MCF 10A (cell line): ENCODE measurements around the gene HS3ST1. TPM values are rescaled to one million over a fixed set of nuclear protein-coding genes. Genes with fewer than 3 reads are reported as not detected.

Experiments
- BruUV-seq: library from RNA; stranded (reverse); fragments of 400-500 nt; replicated peaks from 2 replicates; lab custom pipeline; 2021; lab: Mats Ljungman, UMichigan
- CTCF ChIA-PET: fragments of 300-600 bp; sonication (Branson Sonifier 250); formaldehyde crosslinking; extraction: SDS; loops from one replicate; lab custom pipeline; 2021; ENCODE audit warnings: antibody characterized with exemption, inconsistent platforms; lab: Yijun Ruan, JAX
- POLR2A ChIA-PET: fragments of 300-600, 350-650 bp; sonication (Branson Sonifier 250); formaldehyde crosslinking; extraction: SDS; loops from one replicate; lab custom pipeline; 2020; ENCODE audit warnings: antibody characterized with exemption, inconsistent platforms; lab: Yijun Ruan, JAX
- DNase-seq: peaks from one replicate; pipeline ENCODE4 v3.0.0-alpha.2; 2018; ENCODE audit not compliant: unreplicated experiment
- H3K27ac Mint-ChIP-seq: one replicate; pipeline ENCODE4 v1.8.0; 2022; ENCODE audit warnings: mild to moderate bottlenecking, low read depth, mixed read lengths; ENCODE audit not compliant: unreplicated experiment
- H3K27me3 Mint-ChIP-seq: one replicate; pipeline ENCODE4 v1.8.0; 2022; ENCODE audit warnings: mixed read lengths; ENCODE audit not compliant: insufficient read depth, unreplicated experiment
- H3K36me3 Mint-ChIP-seq: one replicate; pipeline ENCODE4 v1.8.0; 2022; ENCODE audit warnings: mild to moderate bottlenecking, moderate library complexity, mixed read lengths; ENCODE audit not compliant: insufficient read depth, unreplicated experiment
- H3K4me1 Mint-ChIP-seq: one replicate; pipeline ENCODE4 v1.8.0; 2022; ENCODE audit warnings: mixed read lengths; ENCODE audit not compliant: insufficient read depth, unreplicated experiment
- H3K4me3 Mint-ChIP-seq: one replicate; pipeline ENCODE4 v1.8.0; 2022; ENCODE audit warnings: mild to moderate bottlenecking, moderate library complexity, mixed read lengths; ENCODE audit not compliant: unreplicated experiment
- H3K9me3 Mint-ChIP-seq: one replicate; pipeline ENCODE4 v1.8.0; 2022; ENCODE audit warnings: mixed read lengths; ENCODE audit not compliant: unreplicated experiment
- CTCF ChIP-seq: fragments of 200-600 bp; IDR thresholded peaks from one replicate; pipeline ENCODE4 v1.8.0; 2022; ENCODE audit warnings: antibody characterized with exemption, mild to moderate bottlenecking; ENCODE audit not compliant: unreplicated experiment
- intact Hi-C: fragments of 100-400 bp; cut with micrococcal nuclease; formaldehyde crosslinking; loops from 2 replicates; pipeline ENCODE4 v1.14.1; 2022
- total RNA-seq: library from RNA; stranded (reverse); gene quantifications from 2 replicates; pipeline ENCODE4 v1.2.3, GENCODE V29; 2022

HS3ST1 gene
- total RNA-seq, 1 experiment from 2014 or later, result 0.21 TPM

DNA sequence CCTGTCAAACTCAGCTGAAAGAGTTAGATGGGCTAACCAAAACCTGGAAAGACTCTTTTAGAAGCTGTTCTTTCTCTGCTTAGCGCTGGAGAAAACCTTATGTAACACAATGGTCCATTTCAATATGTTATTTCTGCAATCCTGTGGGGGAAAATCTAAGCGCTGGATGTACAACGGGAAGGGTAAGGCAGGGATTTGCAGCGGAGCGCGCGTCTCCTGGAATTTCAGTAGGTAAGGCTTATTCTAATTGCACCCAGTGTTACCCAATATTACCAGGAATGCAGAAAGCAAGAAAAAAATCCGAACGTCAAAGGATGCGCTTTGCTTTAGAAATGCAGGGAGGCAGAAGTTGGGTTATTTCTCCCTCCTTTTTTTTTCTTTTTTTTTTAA is 2.0 kb downstream of the HS3ST1 start:
- Mint-ChIP-seq H3K36me3 (no peaks in the 10 kb centered on the region), H3K4me3 (no peak overlapping the region), H3K27me3 (peaks cover 11% of the 10 kb centered on the region), H3K4me1 (peaks cover 9% of the 10 kb centered on the region), H3K9me3 (no peaks in the 10 kb centered on the region), H3K27ac (no peak overlapping the region)
- BruUV-seq, result no TSS peak
- TF ChIP-seq CTCF, result no peak
- intact Hi-C loops, result loop anchor here (5.0 to 10.0 kb wide), 3 partner anchors 71 to 872 kb away; no protein-coding TSS in a partner anchor
- DNase-seq, result no peak
- ChIA-PET CTCF (interaction anchor here (1.0 to 1.2 kb wide), 4 partner anchors 12 to 845 kb away, joined by 3 to 6 read pairs (median 4); no protein-coding TSS in a partner anchor), POLR2A (interaction anchor here (0.6 kb wide), 1 partner anchor 809 kb away, joined by 4 read pairs; no protein-coding TSS in a partner anchor)

- intact Hi-C loops, result loop anchor here (5.0 to 10.0 kb wide), 3 partner anchors 71 to 871 kb away; no protein-coding TSS in a partner anchor
- ChIA-PET POLR2A (no interaction called here), CTCF (interaction anchor here (1.0 kb wide), 3 partner anchors 13 to 845 kb away, joined by 3 to 5 read pairs (median 3); no protein-coding TSS in a partner anchor)
Observed at GRCh38 chr4:11426003-11426402, 2.7 kb downstream of the HS3ST1 start.

DNA sequence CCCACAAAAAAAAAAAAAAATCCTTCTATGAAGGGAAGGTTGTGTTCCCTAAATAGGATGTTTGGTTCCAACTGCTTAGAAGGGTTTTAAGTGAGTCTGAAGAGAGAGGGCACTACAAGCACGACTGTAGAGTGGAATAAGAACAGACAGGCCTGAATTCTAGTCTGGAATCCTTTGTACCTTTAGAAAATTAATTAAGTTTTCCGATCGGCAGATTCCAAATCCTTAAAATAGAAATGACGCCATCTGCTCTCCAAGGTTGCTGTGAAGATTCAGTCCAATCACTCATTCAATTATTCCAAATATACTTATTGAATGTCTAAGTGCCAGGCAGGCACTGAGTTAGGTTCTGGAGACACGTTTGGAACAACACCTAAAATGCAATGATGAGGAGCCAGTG is 3.8 kb downstream of the HS3ST1 start:
- ChIA-PET POLR2A (interaction anchor here (0.7 to 1.1 kb wide), 2 partner anchors 30 to 352 kb away, joined by 3 read pairs; no protein-coding TSS in a partner anchor), CTCF (interaction anchor here (0.6 to 2.1 kb wide), 14 partner anchors 10 to 871 kb away, joined by 3 to 11 read pairs (median 4); no protein-coding TSS in a partner anchor)
- Mint-ChIP-seq H3K4me3 (no peak overlapping the region), H3K9me3 (no peaks in the 10 kb centered on the region), H3K27ac (no peak overlapping the region), H3K4me1 (peaks cover 6% of the 10 kb centered on the region), H3K27me3 (peaks cover 11% of the 10 kb centered on the region), H3K36me3 (no peaks in the 10 kb centered on the region)
- BruUV-seq, result no TSS peak
- DNase-seq, result no peak
- intact Hi-C loops, result loop anchor here (1.0 to 10.0 kb wide), 4 partner anchors 72 to 870 kb away; no protein-coding TSS in a partner anchor
- no peak for TF ChIP-seq CTCF

More at GRCh38 chr4:11426003-11426402, 2.7 kb downstream of the HS3ST1 start:
- no TSS peak for BruUV-seq
- DNase-seq, result no peak
- Mint-ChIP-seq H3K4me1 (peaks cover 6% of the 10 kb centered on the region), H3K9me3 (no peaks in the 10 kb centered on the region), H3K4me3 (no peak overlapping the region), H3K36me3 (no peaks in the 10 kb centered on the region), H3K27me3 (peaks cover 11% of the 10 kb centered on the region), H3K27ac (no peak overlapping the region)
- no peak for TF ChIP-seq CTCF

DNA sequence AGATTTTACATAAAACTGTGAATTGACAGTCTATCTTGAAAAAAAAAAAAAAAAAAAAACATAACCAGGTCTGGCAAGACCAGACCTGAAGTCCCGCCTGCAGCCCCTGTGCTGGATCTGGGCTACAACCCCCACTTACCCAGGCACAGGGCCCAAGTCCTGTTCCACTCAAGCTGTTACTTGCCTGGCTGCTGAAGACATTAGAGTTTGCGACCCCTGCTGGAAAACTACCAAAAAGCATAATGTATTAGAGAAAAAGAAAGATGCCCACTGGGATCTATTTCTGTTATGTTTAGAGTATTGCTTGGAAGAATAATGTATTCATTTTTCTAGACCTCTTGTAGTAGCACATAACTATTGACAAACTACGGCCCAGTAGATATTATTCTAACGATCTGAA is 4.7 kb downstream of the HS3ST1 start:
- ChIA-PET CTCF (interaction anchor here (0.6 to 2.1 kb wide), 20 partner anchors 8 to 1225 kb away, joined by 3 to 11 read pairs (median 4); no protein-coding TSS in a partner anchor), POLR2A (interaction anchor here (0.6 to 1.1 kb wide), 3 partner anchors 29 to 351 kb away, joined by 3 read pairs; no protein-coding TSS in a partner anchor)
- peak; percentile 15 for TF ChIP-seq CTCF
- Mint-ChIP-seq H3K27ac (no peak overlapping the region), H3K4me3 (no peak overlapping the region), H3K27me3 (peaks cover 11% of the 10 kb centered on the region), H3K9me3 (no peaks in the 10 kb centered on the region), H3K4me1 (peaks cover 6% of the 10 kb centered on the region), H3K36me3 (no peaks in the 10 kb centered on the region)
- no TSS peak for BruUV-seq
- DNase-seq, result peak; percentile 70
- intact Hi-C loops, result loop anchor here (1.0 to 10.0 kb wide), 2 partner anchors 842 to 869 kb away; no protein-coding TSS in a partner anchor
